Adrenal gland (tissue), 19 donors: ENCODE measurements around the gene USP17L18. TPM values are rescaled to one million over a fixed set of nuclear protein-coding genes. Genes with fewer than 3 reads are reported as not detected.
"Not testable (repeated sequence)": the region's sequence is repeated elsewhere in the genome, so short reads cannot be mapped to it uniquely, and the experiment has no call there.

ENCODE experiments used
- DNase-seq, 7 donors: peaks; one replicate each; pipeline ENCODE4 v3.0.0-alpha.2; 2019 to 2020
- H3K27ac ChIP-seq, 5 donors: fragments of 200-600 bp; sonication (generic) in 4 of 5; 1 replicate in 3 of 5; 2 replicates in 2 of 5; pipeline versions ENCODE4 v1.5.1 to v1.8.0; 2016 to 2020; ENCODE audit warnings: mild to moderate bottlenecking in 1 of 5
- H3K27me3 ChIP-seq: fragments of 200-600 bp; 2 replicates; pipeline ENCODE4 v1.8.0; 2021
- H3K36me3 ChIP-seq, 2 donors: fragments of 200-600 bp; replicated peaks in 1 of 2; 1 replicate in 1 of 2; 2 replicates in 1 of 2; pipeline versions ENCODE4 v1.5.1 to v1.8.0; 2018 to 2022
- H3K4me1 ChIP-seq, 2 donors: fragments of 200-600 bp; replicated peaks in 1 of 2; 1 replicate in 1 of 2; 2 replicates in 1 of 2; pipeline versions ENCODE4 v1.5.1 to v1.8.0; 2018 to 2021
- H3K4me3 ChIP-seq, 4 donors: fragments of 200-600 bp; sonication (generic) in 3 of 4; one replicate each; pipeline ENCODE4 v1.5.1; 2016 to 2018
- H3K9me3 ChIP-seq, 3 donors: fragments of 200-600 bp; sonication (generic) in 1 of 3; replicated peaks in 1 of 3; 1 replicate in 2 of 3; 2 replicates in 1 of 3; pipeline versions ENCODE4 v1.5.1 to v1.8.0; 2016 to 2021
- WGBS, 4 donors: extraction: QIAGEN DNeasy Blood & Tissue Kit in 2 of 4; methylation state at CpG; one replicate each; pipeline versions ENCODE4 v1.1.5 to v1.1.7; 2013 to 2017; 5-methylcytosine and 5-hydroxymethylcytosine counted together
- intact Hi-C, 2 donors: fragments of 100-400 bp; cut with DNase I; formaldehyde crosslinking; loops; one replicate each; pipeline versions ENCODE4 v1.14.1 to v1.15.0; 2022 to 2023
- long read RNA-seq, 10 donors: library from polyadenylated mRNA in 3 of 10; unstranded in 2 of 10; stranded (forward) in 1 of 10; transcript quantifications; one replicate each; pipeline ENCODE4 v2.0.0 and lab custom pipeline, GENCODE V29; 2021 to 2026
- polyA plus RNA-seq, 3 donors: library from polyadenylated mRNA; stranded (reverse); fragments of 200-250 nt in 2 of 3; fragments of 350-450 nt in 1 of 3; fragmentation: Illumina TruSeq in 1 of 3; extraction: RNeasy Lipid Tissue Mini Kit (QIAGEN cat#74804) in 1 of 3; gene quantifications; one replicate each; pipeline ENCODE4 v1.2.3, GENCODE V29; 2013 to 2014
- total RNA-seq, 9 donors: library from RNA; depleted of rRNA in 4 of 9; stranded (reverse); fragments of >200 nt in 4 of 9; fragments of 120-200 nt in 1 of 9; fragmentation: NEBNext Ultra II Directional in 1 of 9; extraction: Animal tissue kit (Norgen Biotek cat#: 25700) in 1 of 9; gene quantifications; one replicate each; pipeline versions ENCODE4 v1.1.0 to v1.2.4, GENCODE V29; 2013 to 2023
- donor health status: healthy with polysubstance abuse.
- donor health status: Bipolar disorder and iron deficiency.
- donor health status: DM: yes; HTN: yes; CAD: no.
- donor health status: DM: no; HTN: no; CAD: no.
- donor health status: DM: no; HTN: no; CAD: no.
- donor health status: DM: yes; HTN: yes; CAD: no.

Gene USP17L18
- total RNA-seq (not detected), polyA plus RNA-seq (not detected)
- long read RNA-seq, donor 1: 0 reads
- long read RNA-seq, donor 2: 0 reads
- long read RNA-seq, donor 3: 0 reads
- long read RNA-seq, donor 4: 0 reads
- long read RNA-seq, donor 5: 0 reads
- long read RNA-seq, donor 6: 0 reads
- long read RNA-seq, donor 7: 0 reads
- long read RNA-seq, donor 8: 0 reads
- long read RNA-seq, donor 9: 0 reads
- long read RNA-seq, donor 10: 0 reads

GRCh38 chr4:9247953-9248680 lies at the start of gene USP17L18:
USP17L18 (plus strand) TSS chr4:9248630; CDS start chr4:9248630, 0 bp downstream.
- H3K9me3 ChIP-seq, H3K36me3 ChIP-seq, H3K27me3 ChIP-seq, H3K4me1 ChIP-seq, intact Hi-C loops, H3K27ac ChIP-seq, H3K4me3 ChIP-seq: not testable (repeated sequence)
- 87 to 90% (median 89%) methylated on average over 11 to 20 of the region's 26 CpGs for WGBS, 4 donors
- peak in 5 of 7 donors; percentile 6 to 66 (median 13) for DNase-seq

- H3K4me3 ChIP-seq, H3K27ac ChIP-seq, intact Hi-C loops, H3K36me3 ChIP-seq, DNase-seq, H3K27me3 ChIP-seq, H3K9me3 ChIP-seq, H3K4me1 ChIP-seq: not testable (repeated sequence)
- 80 to 87% methylated on average over 4 to 12 of the region's 13 CpGs; no CpG with 5 or more reads in 2 of the 4 donors for WGBS, 4 donors
These were observed 38.1 kb upstream of the USP17L18 start, which contains the start of gene USP17L10 for GRCh38 chr4:9210357-9210756. USP17L10 (plus strand) TSS chr4:9210657; CDS start chr4:9210657, 0 bp downstream.

DNA sequence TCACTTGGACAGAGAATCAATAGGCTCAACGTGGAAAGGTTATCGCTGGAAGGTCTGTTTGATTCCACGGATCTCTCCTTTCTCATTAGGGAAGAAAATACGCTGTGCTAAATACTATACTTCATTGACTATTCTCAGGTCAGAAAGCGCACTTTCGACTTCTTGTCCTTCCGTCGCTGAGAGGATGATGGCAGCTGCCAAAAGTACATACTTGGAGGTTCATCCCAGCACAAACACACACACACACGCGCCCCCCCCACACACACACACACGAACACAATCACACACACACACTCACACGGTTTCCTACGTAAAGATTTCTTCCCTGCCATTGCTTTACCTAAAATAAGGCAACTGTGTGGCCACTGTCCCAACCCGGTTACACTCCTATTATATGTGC lies 33.7 kb upstream of the USP17L18 start:
- WGBS, 4 donors: 69 to 83% (median 75%) methylated on average over 8 to 11 of the region's 14 CpGs
- H3K27me3 ChIP-seq, H3K9me3 ChIP-seq, H3K27ac ChIP-seq, H3K36me3 ChIP-seq, H3K4me1 ChIP-seq, H3K4me3 ChIP-seq, intact Hi-C loops: not testable (repeated sequence)
- DNase-seq: peak in 3 of 7 donors; percentile 1 to 35 (median 6)

DNA sequence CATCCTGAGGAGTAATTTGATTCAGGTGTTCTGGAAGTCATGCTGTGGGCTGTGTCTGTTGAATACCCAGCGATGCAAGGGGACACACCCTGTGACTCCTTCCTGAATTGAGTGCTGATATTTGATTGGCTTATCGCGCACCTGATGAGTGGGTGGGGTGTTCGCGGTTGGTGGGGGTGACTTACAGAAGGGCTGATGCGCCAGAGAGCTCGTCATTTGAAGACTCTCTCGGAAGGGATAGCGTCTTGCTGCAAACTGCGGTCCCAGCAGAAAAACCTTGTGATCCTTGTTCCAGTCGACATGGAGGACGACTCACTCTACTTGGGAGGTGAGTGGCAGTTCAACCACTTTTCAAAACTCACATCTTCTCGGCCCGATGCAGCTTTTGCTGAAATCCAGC lies 33.3 kb upstream of the USP17L18 start, which contains the start of gene USP17L11:
Gene USP17L11 (plus strand): TSS at position 301 of the 400 bp plus-strand sequence. CDS start 0 bp downstream, at position 301.
- intact Hi-C loops, H3K27ac ChIP-seq, H3K4me3 ChIP-seq, H3K9me3 ChIP-seq, DNase-seq, H3K4me1 ChIP-seq, H3K36me3 ChIP-seq, H3K27me3 ChIP-seq: not testable (repeated sequence)
- 92% methylated on average over 9 of the region's 14 CpGs; no CpG with 5 or more reads in 3 of the 4 donors for WGBS, 4 donors

GRCh38 chr4:9219852-9220251 lies 28.6 kb upstream of the USP17L18 start, which contains the start of gene USP17L12:
USP17L12 (plus strand) TSS chr4:9220152; CDS start chr4:9220152, 0 bp downstream.
- H3K4me3 ChIP-seq, H3K4me1 ChIP-seq, H3K27ac ChIP-seq, DNase-seq, H3K27me3 ChIP-seq, H3K9me3 ChIP-seq, H3K36me3 ChIP-seq, intact Hi-C loops: not testable (repeated sequence)
- WGBS, 4 donors: no CpG with 5 or more reads among the region's 13 CpGs

DNA sequence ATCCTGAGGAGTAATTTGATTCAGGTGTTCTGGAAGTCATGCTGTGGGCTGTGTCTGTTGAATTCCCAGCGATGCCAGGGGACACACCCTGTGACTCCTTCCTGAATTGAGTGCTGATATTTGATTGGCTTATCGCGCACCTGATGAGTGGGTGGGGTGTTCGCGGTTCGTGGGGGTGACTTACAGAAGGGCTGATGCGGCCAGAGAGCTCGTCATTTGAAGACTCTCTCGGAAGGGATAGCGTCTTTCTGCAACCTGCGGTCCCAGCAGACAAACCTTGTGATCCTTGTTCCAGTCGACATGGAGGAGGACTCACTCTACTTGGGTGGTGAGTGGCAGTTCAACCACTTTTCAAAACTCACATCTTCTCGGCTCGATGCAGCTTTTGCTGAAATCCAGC lies 23.8 kb upstream of the USP17L18 start, which contains the start of gene USP17L13:
Gene USP17L13 (plus strand): TSS at position 301 of the 400 bp plus-strand sequence. CDS start 0 bp downstream, at position 301.
- H3K9me3 ChIP-seq, H3K4me1 ChIP-seq, intact Hi-C loops, H3K36me3 ChIP-seq, H3K27ac ChIP-seq, H3K4me3 ChIP-seq, H3K27me3 ChIP-seq, DNase-seq: not testable (repeated sequence)
- no CpG with 5 or more reads among the region's 14 CpGs for WGBS, 4 donors

DNA sequence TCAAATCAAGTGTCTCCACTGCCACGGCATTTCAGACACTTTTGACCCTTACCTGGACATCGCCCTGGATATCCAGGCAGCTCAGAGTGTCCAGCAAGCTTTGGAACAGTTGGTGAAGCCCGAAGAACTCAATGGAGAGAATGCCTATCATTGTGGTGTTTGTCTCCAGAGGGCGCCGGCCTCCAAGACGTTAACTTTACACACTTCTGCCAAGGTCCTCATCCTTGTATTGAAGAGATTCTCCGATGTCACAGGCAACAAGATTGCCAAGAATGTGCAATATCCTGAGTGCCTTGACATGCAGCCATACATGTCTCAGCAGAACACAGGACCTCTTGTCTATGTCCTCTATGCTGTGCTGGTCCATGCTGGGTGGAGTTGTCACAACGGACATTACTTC lies 18.2 kb upstream of the USP17L18 start:
- H3K4me3 ChIP-seq, H3K9me3 ChIP-seq, intact Hi-C loops, H3K27ac ChIP-seq, H3K36me3 ChIP-seq, H3K27me3 ChIP-seq, H3K4me1 ChIP-seq: not testable (repeated sequence)
- DNase-seq: peak in 2 of 7 donors; percentile 2 to 14
- 79 to 86% (median 85%) methylated on average over 4 to 5 of the region's 8 CpGs; no CpG with 5 or more reads in 1 of the 4 donors for WGBS, 4 donors

- WGBS, 4 donors: no CpG with 5 or more reads among the region's 15 CpGs
- not testable (repeated sequence) for DNase-seq
These were observed 14.3 kb upstream of the USP17L18 start, which contains the start of gene USP17L15 for GRCh38 chr4:9234085-9234484. USP17L15 (plus strand) TSS chr4:9234385; CDS start chr4:9234385, 0 bp downstream.

DNA sequence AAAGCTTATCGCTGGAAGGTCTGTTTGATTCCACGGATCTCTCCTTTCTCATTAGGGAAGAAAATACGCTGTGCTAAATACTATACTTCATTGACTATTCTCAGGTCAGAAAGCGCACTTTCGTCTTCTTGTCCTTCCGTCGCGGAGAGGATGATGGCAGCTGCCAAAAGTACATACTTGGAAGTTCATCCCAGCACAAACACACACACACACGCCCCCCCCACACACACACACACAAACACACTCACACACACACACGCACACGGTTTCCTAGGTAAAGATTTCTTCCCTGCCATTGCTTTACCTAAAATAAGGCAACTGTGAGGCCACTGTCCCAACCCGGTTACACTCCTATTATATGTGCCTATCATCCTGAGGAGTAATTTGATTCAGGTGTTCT lies 10.0 kb upstream of the USP17L18 start:
- intact Hi-C loops, H3K27me3 ChIP-seq, H3K4me3 ChIP-seq, H3K36me3 ChIP-seq, H3K27ac ChIP-seq, H3K4me1 ChIP-seq, H3K9me3 ChIP-seq: not testable (repeated sequence)
- WGBS, 4 donors: 70 to 81% methylated on average over 8 to 11 of the region's 12 CpGs; no CpG with 5 or more reads in 2 of the 4 donors
- peak in 2 of 7 donors; percentile 17 to 48 for DNase-seq

More at GRCh38 chr4:9234085-9234484, 14.3 kb upstream of the USP17L18 start, which contains the start of gene USP17L15:
- H3K4me3 ChIP-seq, H3K9me3 ChIP-seq, intact Hi-C loops, H3K27ac ChIP-seq, H3K27me3 ChIP-seq, H3K4me1 ChIP-seq, H3K36me3 ChIP-seq: not testable (repeated sequence)

DNA sequence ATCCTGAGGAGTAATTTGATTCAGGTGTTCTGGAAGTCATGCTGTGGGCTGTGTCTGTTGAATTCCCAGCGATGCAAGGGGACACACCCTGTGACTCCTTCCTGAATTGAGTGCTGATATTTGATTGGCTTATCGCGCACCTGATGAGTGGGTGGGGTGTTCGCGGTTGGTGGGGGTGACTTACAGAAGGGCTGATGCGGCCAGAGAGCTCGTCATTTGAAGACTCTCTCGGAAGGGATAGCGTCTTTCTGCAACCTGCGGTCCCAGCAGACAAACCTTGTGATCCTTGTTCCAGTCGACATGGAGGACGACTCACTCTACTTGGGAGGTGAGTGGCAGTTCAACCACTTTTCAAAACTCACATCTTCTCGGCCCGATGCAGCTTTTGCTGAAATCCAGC lies 4.9 kb upstream of the USP17L18 start, which contains the start of gene USP17L17:
Gene USP17L17 (plus strand): TSS at position 301 of the 400 bp plus-strand sequence. CDS start 0 bp downstream, at position 301.
- intact Hi-C loops, H3K36me3 ChIP-seq, H3K27ac ChIP-seq, DNase-seq, H3K4me3 ChIP-seq, H3K9me3 ChIP-seq, H3K4me1 ChIP-seq, H3K27me3 ChIP-seq: not testable (repeated sequence)
- 83 to 97% (median 91%) methylated on average over 4 to 13 of the region's 14 CpGs for WGBS, 4 donors
